Mesendoderm (in vitro differentiated cells): ENCODE measurements around the gene CWF19L2.

Experiments used
- DNase-seq: peaks from one replicate; pipeline ENCODE4 v3.0.0; 2013
- H2AK5ac ChIP-seq: 2 replicates; pipeline ENCODE4 v1.6.1; 2013; ENCODE audit warnings: low read length, inconsistent platforms
- H2BK120ac ChIP-seq: 2 replicates; pipeline ENCODE4 v1.6.1; 2013; ENCODE audit warnings: low read depth, mild to moderate bottlenecking, low read length, moderate library complexity, mixed read lengths
- H2BK15ac ChIP-seq: replicated peaks from 2 replicates; pipeline ENCODE4 v1.6.1; 2013; ENCODE audit warnings: low read depth, mild to moderate bottlenecking, moderate library complexity
- H2BK5ac ChIP-seq: 2 replicates; pipeline ENCODE4 v1.6.1; 2013; ENCODE audit warnings: low read length, inconsistent platforms
- H3K18ac ChIP-seq: 2 replicates; pipeline ENCODE4 v1.6.1; 2013; ENCODE audit warnings: mild to moderate bottlenecking, low read length, mixed read lengths
- H3K23ac ChIP-seq: one replicate; pipeline ENCODE4 v1.6.1; 2013; ENCODE audit warnings: low read length
- H3K27ac ChIP-seq: 2 replicates; pipeline ENCODE4 v1.5.1; 2013; ENCODE audit warnings: low read depth, mild to moderate bottlenecking, inconsistent platforms, low read length, moderate library complexity
- H3K27me3 ChIP-seq: 2 replicates; pipeline ENCODE4 v1.6.1; 2013; ENCODE audit warnings: low read length, control low read depth, mild to moderate bottlenecking, inconsistent platforms; ENCODE audit not compliant: insufficient read depth, poor library complexity
- H3K36me3 ChIP-seq: 2 replicates; pipeline ENCODE4 v1.6.1; 2013; ENCODE audit warnings: low read length, inconsistent platforms; ENCODE audit not compliant: control insufficient read depth, insufficient read depth
- H3K4ac ChIP-seq: one replicate; pipeline ENCODE4 v1.6.1; 2013; ENCODE audit warnings: low read depth, mild to moderate bottlenecking, low read length, moderate library complexity
- H3K4me1 ChIP-seq: 2 replicates; pipeline ENCODE4 v1.6.1; 2013; ENCODE audit warnings: low read depth, low read length, inconsistent platforms; ENCODE audit not compliant: control insufficient read depth
- H3K4me2 ChIP-seq: 2 replicates; pipeline ENCODE4 v1.6.1; 2013; ENCODE audit warnings: low read length
- H3K4me3 ChIP-seq: 2 replicates; pipeline ENCODE4 v1.5.1; 2013; ENCODE audit warnings: mild to moderate bottlenecking, low read length
- H3K56ac ChIP-seq: one replicate; pipeline ENCODE4 v1.6.1; 2013; ENCODE audit warnings: low read length
- H3K79me1 ChIP-seq: 2 replicates; pipeline ENCODE4 v1.6.1; 2013; ENCODE audit warnings: low read length, inconsistent platforms
- H3K79me2 ChIP-seq: 2 replicates; pipeline ENCODE4 v1.6.1; 2013; ENCODE audit warnings: mild to moderate bottlenecking, low read length; ENCODE audit not compliant: control insufficient read depth, insufficient read depth
- H3K9ac ChIP-seq: 2 replicates; pipeline ENCODE4 v1.6.1; 2013; ENCODE audit warnings: low read length, inconsistent platforms
- H4K5ac ChIP-seq: one replicate; pipeline ENCODE4 v1.6.1; 2013; ENCODE audit warnings: low read length
- H4K8ac ChIP-seq: one replicate; pipeline ENCODE4 v1.6.1; 2013; ENCODE audit warnings: low read depth, mild to moderate bottlenecking, control low read depth, low read length, moderate library complexity
- WGBS: extraction: QIAGEN DNeasy Blood & Tissue Kit; methylation state at CpG from one replicate; pipeline ENCODE4 v1.1.7; 2013; ENCODE audit warnings: low lambda C conversion rate, missing lambda C conversion rate; ENCODE audit not compliant: insufficient coverage; ENCODE audit errors: extremely low coverage; 5-methylcytosine and 5-hydroxymethylcytosine counted together

The CWF19L2 gene

GRCh38 chr11:107337917-107338316, 119.7 kb downstream of the CWF19L2 start:
- H3K79me1 ChIP-seq = no peaks in the 10 kb centered on the region
- no CpG with 5 or more reads among the region's 2 CpGs for WGBS
- no peak overlapping the region for H3K4me2 ChIP-seq
- no peak overlapping the region for H3K4ac ChIP-seq
- H4K5ac ChIP-seq = no peak overlapping the region
- no peak overlapping the region for H2AK5ac ChIP-seq
- no peak overlapping the region for H4K8ac ChIP-seq
- H3K23ac ChIP-seq = no peak overlapping the region
- H3K27ac ChIP-seq = no peak overlapping the region
- no peaks in the 10 kb centered on the region for H3K27me3 ChIP-seq
- no peaks in the 10 kb centered on the region for H3K36me3 ChIP-seq
- H3K56ac ChIP-seq = no peak overlapping the region
- no peak overlapping the region for H2BK120ac ChIP-seq
- no peak overlapping the region for H3K4me3 ChIP-seq
- no peak overlapping the region for H3K9ac ChIP-seq
- no peaks in the 10 kb centered on the region for H3K4me1 ChIP-seq
- no peak overlapping the region for H2BK15ac ChIP-seq
- H3K79me2 ChIP-seq = no peaks in the 10 kb centered on the region
- H3K18ac ChIP-seq = no peak overlapping the region
- no peak overlapping the region for H2BK5ac ChIP-seq
- no peak for DNase-seq

- Histone ChIP-seq H3K4me2 (no peak overlapping the region), H3K79me2 (no peaks in the 10 kb centered on the region), H3K79me1 (no peaks in the 10 kb centered on the region), H4K8ac (no peak overlapping the region), H3K18ac (no peak overlapping the region), H2BK5ac (no peak overlapping the region), H3K4ac (no peak overlapping the region), H3K27me3 (no peaks in the 10 kb centered on the region), H4K5ac (no peak overlapping the region), H3K4me3 (no peak overlapping the region), H2AK5ac (no peak overlapping the region), H3K36me3 (no peaks in the 10 kb centered on the region), H2BK120ac (no peak overlapping the region), H3K4me1 (no peaks in the 10 kb centered on the region), H3K27ac (no peak overlapping the region), H3K56ac (no peak overlapping the region), H3K9ac (no peak overlapping the region), H2BK15ac (no peak overlapping the region), H3K23ac (no peak overlapping the region)
- WGBS = no CpG with 5 or more reads among the region's 1 CpG
- DNase-seq = no peak
Measured at GRCh38 chr11:107331728-107332127, 125.9 kb downstream of the CWF19L2 start.

GRCh38 chr11:107329164-107329563, 128.5 kb downstream of the CWF19L2 start:
- no peak overlapping the region for H3K4ac ChIP-seq
- H3K4me1 ChIP-seq = no peaks in the 10 kb centered on the region
- no peaks in the 10 kb centered on the region for H3K36me3 ChIP-seq
- no peak overlapping the region for H2AK5ac ChIP-seq
- H3K27ac ChIP-seq = no peak overlapping the region
- no peak overlapping the region for H3K23ac ChIP-seq
- DNase-seq = no peak
- no peak overlapping the region for H4K5ac ChIP-seq
- H3K56ac ChIP-seq = no peak overlapping the region
- H3K4me3 ChIP-seq = no peak overlapping the region
- H3K79me1 ChIP-seq = no peaks in the 10 kb centered on the region
- H3K27me3 ChIP-seq = no peaks in the 10 kb centered on the region
- no peak overlapping the region for H3K4me2 ChIP-seq
- no peak overlapping the region for H2BK120ac ChIP-seq
- no CpG with 5 or more reads among the region's 3 CpGs for WGBS
- H2BK5ac ChIP-seq = no peak overlapping the region
- H3K18ac ChIP-seq = no peak overlapping the region
- no peak overlapping the region for H2BK15ac ChIP-seq
- no peak overlapping the region for H4K8ac ChIP-seq
- no peaks in the 10 kb centered on the region for H3K79me2 ChIP-seq
- no peak overlapping the region for H3K9ac ChIP-seq

DNA sequence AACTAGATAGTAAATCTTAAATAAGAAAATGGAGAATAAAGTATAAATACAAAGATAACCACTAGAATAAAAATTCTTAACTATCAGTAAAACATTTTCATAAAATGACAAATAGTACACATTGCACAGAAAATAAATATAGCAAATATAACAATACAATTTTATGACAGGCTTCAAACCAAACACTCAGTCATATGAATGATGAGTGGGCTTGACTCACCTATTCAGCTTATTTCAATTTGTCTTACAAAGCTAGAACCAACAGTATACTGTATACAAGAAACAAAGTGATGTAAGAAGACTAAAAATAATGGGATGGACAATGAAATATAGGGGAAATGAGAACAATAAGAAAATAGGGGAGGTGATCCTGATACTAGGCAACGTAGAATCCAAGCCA, 141.2 kb downstream of the CWF19L2 start:
- Histone ChIP-seq H3K18ac (no peak overlapping the region), H3K4me1 (no peaks in the 10 kb centered on the region), H2BK5ac (no peak overlapping the region), H3K4me2 (no peak overlapping the region), H3K27me3 (no peaks in the 10 kb centered on the region), H3K27ac (no peak overlapping the region), H3K79me1 (no peaks in the 10 kb centered on the region), H3K36me3 (no peaks in the 10 kb centered on the region), H4K5ac (no peak overlapping the region), H3K23ac (no peak overlapping the region), H2BK120ac (no peak overlapping the region), H3K79me2 (no peaks in the 10 kb centered on the region), H3K56ac (no peak overlapping the region), H4K8ac (no peak overlapping the region), H3K4me3 (no peak overlapping the region), H3K9ac (no peak overlapping the region), H2BK15ac (no peak overlapping the region), H2AK5ac (no peak overlapping the region), H3K4ac (no peak overlapping the region)
- no CpG with 5 or more reads among the region's 1 CpG for WGBS
- DNase-seq = no peak

DNA sequence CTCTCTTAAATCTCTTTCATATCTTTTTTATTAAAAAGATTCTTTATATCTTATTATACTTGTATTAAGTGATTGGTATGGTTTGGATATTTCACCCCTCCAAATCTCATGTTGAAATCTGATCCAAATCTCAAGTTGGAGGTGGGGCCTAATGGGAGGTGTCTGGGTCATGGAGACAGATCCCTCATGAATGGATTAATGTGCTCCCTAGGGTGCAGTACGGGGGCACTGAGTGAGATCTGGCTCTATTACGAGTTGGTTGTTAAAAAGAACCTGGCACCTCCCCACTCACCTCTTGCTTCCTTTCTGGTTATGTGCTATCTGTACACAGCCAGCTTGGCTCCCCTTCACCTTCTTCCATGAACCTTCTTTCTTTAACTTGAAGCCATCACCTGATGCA, 149.6 kb downstream of the CWF19L2 start:
- H2BK5ac ChIP-seq = no peak overlapping the region
- no peaks in the 10 kb centered on the region for H3K79me2 ChIP-seq
- no peak overlapping the region for H2AK5ac ChIP-seq
- H3K18ac ChIP-seq = no peak overlapping the region
- WGBS = no CpG with 5 or more reads among the region's 2 CpGs
- H3K36me3 ChIP-seq = no peaks in the 10 kb centered on the region
- H3K4me3 ChIP-seq = no peak overlapping the region
- no peak overlapping the region for H3K23ac ChIP-seq
- DNase-seq = no peak
- H3K9ac ChIP-seq = no peak overlapping the region
- H3K56ac ChIP-seq = no peak overlapping the region
- no peak overlapping the region for H2BK15ac ChIP-seq
- no peaks in the 10 kb centered on the region for H3K27me3 ChIP-seq
- H3K4me2 ChIP-seq = no peak overlapping the region
- H4K8ac ChIP-seq = no peak overlapping the region
- H3K4ac ChIP-seq = no peak overlapping the region
- no peaks in the 10 kb centered on the region for H3K79me1 ChIP-seq
- H3K4me1 ChIP-seq = no peaks in the 10 kb centered on the region
- H3K27ac ChIP-seq = no peak overlapping the region
- no peak overlapping the region for H2BK120ac ChIP-seq
- H4K5ac ChIP-seq = no peak overlapping the region

DNA sequence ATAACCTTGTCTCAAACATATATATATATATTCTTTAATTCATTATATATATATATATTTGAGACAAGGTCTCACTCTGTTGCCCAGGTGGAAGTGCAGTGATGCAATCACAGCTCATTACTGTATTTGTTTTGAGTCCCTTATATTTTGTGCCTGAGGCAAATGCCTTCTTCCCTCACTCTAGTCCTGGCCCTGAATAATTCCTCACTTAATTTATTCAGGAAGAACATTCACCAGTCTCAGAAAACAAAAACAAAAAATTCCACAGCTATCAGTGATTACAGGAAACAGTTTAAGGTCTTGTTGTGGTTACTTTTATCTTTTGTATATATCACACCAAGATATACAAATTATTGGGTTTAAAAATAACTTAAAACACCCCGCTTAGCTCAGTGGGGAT, 155.7 kb downstream of the CWF19L2 start:
- Histone ChIP-seq H3K4ac (no peak overlapping the region), H2AK5ac (no peak overlapping the region), H4K5ac (no peak overlapping the region), H3K9ac (no peak overlapping the region), H4K8ac (no peak overlapping the region), H2BK15ac (no peak overlapping the region), H2BK120ac (no peak overlapping the region), H3K23ac (no peak overlapping the region), H3K4me1 (no peaks in the 10 kb centered on the region), H3K27ac (no peak overlapping the region), H3K36me3 (no peaks in the 10 kb centered on the region), H3K4me3 (no peak overlapping the region), H3K4me2 (no peak overlapping the region), H3K79me1 (no peaks in the 10 kb centered on the region), H3K27me3 (no peaks in the 10 kb centered on the region), H3K56ac (no peak overlapping the region), H3K79me2 (no peaks in the 10 kb centered on the region), H3K18ac (no peak overlapping the region), H2BK5ac (no peak overlapping the region)
- WGBS = no CpG with 5 or more reads among the region's 1 CpG
- peak; percentile 86 for DNase-seq
